ENCODE measurements around the gene MAMDC2.

The MAMDC2 gene

DNA sequence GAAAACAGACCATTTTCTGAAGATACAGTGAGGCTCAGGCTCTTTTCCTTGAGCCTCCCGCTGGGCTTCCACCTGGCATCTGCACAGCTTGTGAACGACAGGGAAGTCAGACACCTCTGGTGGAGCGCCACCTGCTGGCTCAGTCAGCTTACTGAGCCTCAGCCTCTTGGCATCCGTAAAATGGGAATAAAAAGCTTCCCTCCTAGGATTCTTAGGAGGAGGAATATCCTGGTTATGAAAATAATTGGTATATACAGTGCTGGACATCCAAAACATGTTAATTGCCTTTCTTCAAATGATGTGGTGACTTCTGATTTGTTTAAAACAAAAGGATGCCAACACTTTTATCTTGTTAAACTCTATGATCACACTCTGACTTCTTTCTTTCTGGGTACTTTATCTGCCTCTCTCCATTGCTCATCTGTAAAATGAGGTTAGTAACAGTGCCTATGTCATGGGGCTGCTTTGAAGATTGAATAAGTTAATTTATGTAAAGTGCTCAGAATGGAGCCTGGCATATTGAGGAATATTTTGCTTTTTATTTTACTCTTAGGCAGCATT lies 67.5 kb downstream of the MAMDC2 start:
- peak; percentile 33 to 36 for DNase-seq

DNA sequence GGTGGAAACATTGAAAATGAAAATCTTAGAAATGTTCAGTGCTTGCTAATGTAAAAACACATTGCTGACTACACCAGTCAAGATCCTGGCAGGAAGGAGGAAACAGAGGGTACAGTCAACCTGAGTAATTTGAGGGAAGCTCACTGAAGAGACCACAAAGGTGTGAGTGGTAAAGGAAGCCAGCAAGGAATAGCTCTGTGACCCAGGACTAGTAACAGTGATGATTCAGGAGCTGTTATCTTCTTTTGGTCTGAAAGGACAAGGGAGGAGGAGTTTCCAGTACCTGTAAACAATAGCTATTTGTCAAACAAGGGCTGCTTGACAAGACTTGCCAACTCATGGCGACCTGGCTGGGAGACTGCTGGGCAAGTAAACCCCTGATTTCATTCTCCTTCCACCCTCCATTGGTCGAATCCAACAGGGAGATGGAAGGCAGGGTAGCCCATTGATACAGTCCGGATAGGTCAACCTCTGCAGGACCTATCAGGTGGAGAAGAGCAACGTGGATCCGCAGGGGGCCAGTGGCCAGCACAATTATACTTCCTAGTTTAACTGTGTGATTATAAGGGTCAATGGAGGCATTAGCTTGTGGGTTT lies 68.1 kb downstream of the MAMDC2 start:
- no peak for DNase-seq

DNA sequence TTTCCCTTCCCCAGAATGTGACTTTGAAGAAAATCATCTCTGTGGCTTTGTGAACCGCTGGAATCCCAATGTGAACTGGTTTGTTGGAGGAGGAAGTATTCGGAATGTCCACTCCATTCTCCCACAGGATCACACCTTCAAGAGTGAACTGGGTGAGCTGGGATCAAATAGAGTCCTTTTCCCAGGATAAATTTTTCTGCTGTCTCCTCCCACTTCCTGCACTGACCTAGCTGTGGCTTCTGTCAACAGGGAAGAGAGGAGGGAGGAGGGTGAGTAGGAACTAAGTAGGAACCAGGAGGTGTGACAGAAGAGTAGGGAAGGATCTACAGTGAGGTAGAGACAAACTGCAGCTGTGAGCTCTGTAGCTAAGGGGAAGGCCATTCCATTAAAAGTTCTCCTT lies 69.3 kb downstream of the MAMDC2 start:
- DNase-seq: no peak

DNA sequence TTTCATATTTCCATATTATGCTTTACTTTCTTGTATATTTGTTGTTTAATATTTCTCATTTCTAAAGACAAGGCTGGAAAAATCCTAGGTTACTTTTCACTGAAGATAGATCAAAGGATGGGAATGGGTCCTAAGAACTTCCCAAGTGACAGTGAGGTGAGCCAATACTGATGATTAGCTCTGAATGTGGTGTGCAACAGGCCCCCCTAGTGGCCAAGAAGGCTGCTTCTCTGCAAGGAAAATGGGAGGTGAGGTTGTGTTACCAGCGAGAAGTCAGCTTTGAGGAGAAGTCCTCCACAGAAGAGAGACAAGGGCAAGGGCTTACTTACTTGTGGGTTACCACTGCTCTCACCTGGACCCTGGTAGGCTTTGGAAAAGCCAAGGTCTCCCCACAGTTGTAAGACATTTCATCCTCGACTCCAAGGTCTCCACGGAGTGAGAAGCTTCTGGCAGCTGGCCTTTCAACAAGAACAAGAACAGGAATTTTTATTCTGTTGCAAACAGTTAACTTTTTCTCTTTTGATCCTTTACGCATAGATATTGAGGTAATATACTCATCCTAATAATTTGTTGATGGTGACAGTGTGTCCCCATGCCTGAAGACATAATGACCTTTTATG lies 69.9 kb downstream of the MAMDC2 start:
- peak; percentile 3 to 19 for DNase-seq

DNA sequence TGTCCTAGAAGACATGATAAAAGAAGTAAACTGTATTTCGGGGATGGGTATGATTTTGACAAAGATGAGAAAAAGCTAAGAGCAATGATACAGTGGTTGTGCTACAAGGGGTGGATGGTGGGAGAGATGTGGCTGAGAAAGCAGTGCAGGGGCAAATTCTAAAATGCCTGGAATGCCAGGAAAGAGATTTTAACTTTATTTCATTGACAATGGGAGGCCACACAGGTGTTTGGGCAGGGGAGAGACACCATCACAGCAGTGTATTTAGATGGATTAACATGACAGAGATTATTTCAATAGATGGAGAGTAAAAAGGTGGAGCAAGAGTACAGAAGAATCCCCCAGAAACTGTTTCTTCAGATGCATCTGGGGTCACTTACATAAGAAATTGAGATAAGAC lies 71.2 kb downstream of the MAMDC2 start:
- no peak for DNase-seq

DNA sequence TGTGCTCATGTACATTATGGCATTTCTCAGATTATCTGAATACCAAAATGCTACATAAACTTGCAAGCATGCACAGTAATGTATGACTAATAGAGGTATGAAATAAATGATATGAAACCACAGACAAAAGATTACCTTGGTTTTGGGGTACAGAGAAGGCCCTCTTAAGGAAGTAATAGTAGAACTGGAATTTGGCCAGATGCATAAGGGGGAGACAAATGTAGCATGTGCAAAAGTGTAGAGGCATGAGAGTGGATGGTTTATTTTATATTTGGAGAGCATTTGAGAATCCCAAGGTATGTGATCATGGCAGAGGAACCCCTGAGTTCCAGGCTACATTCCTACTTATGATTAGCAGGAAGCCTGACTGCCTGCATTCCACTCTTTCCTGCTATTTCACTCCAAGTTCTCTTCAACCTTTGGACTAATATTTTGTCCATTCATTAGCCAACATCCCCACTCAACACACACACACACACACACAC lies 74.2 kb downstream of the MAMDC2 start:
- DNase-seq: no peak

DNA sequence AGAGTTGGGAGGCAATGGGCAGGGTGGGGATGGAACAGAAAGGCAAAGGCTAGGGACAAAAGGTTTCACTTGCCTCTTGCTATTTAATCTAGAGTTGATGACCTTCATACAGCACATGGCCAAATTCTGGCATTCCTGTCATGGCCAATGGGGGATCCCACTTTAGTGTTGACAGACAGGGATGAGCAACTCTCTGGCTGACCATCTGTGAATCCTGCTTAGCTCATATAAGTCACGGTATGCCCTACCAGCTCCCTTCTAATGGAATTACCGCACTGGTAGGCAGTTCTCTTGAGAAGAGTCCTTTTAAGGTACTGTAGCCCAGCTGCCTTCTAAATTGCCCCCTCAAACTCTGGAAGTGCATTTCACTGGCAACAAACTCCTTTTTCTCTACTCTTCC lies 76.1 kb downstream of the MAMDC2 start:
- DNase-seq: no peak

DNA sequence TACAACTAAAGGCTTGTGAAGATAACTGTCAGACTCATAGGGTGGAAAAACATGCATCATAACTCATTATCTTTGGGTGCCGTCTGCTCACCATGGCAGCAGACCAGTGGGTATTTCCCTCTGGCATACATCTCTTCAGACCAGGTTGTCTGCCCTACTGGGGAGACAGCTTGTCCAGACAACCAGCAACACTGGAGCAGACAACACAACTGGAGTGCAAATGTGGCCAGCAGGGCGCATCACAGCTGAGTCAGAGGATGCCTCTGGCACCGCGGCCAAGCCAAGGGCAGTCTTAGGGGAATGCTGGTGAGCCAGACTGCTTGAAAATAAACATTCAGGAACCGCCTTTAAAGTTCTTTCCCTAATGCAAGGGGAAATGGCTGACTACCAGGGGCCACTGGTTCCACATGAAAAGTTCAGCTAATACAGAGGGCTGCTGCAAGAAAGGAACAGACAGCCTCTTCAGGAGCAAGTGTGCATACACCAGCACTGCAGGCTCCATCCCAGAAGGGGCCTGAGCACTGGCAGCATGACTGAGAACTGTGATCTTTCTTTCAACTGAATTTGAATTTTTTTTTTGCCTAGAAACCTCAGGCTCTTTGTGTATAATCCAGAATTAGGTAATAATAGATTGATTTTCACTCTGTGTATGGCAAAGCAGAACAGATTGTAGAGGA lies 77.3 kb downstream of the MAMDC2 start:
- no peak for DNase-seq

DNA sequence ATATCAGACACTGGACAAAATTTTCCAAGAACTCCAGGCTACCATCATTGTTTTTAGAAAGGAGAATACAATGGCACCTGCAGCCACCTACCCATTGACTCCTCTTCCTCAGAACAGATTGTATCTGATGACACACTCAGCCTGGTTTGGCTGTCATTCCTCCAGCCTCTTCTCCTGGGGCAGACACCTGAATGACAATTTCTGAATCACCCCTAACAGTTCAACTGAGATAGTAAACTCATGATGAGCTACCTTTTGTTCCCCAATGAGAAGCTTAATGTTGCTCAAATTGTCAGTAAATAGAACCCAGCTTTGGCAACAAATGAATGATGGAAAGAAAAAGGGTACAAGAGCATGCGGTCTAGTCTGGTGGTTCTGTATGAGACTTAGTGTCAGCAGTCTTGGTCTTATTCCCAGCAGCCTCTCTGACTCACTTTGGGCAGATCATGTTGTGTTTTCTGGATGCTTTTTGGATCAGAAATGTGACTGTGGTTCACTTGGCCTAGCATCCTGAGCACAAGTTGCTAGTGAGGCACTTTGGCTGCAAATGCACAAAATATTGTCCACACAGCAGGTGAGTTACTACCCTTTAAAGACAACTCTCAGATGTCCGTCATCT lies 78.3 kb downstream of the MAMDC2 start:
- no peak for DNase-seq

DNA sequence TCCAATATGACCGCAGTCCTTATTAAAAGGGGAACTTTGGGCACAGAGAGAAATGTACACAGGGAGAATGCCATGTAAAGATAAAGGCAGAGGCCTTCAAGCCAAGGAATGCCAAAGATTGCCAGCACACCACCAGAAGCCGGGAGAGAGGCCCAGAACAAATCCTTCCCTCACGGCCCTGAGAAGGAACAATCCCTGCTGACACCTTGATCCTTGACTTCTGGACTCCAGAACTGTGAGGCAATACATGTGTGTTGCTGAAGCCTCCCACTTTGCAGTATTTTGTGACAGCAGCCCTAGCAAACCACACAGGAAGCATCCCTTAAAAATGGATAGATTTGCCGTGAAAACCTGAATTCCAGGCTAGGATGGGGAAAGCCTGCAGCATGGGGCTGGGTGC lies 80.0 kb downstream of the MAMDC2 start:
- DNase-seq: no peak

DNA sequence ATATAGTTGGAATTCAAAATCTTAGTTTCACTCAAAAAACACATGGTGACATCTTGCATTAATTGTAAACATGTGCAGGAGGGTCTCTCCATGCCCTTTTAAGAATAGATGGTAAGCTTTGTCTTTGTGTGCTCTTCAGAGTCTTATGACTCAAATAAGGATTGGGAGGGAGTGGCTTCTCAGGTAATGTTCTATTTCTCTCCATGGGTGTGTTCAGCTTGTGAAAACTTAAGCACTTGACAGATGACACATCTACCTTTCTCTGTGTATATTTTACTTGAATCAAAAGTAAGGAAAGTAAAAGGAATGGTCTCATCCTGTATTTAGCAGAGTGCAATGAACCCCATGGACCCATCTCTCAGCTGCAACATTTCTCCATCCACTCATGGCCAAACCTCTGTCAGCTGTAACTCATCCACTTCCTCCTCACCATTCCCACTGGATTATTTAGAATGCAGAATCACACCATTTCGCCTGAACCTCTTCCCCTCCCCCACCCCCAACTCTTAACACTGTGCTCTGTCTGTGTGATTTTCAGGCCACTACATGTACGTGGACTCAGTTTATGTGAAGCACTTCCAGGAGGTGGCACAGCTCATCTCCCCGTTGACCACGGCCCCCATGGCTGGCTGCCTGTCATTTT lies 82.1 kb downstream of the MAMDC2 start:
- no peak for DNase-seq

DNA sequence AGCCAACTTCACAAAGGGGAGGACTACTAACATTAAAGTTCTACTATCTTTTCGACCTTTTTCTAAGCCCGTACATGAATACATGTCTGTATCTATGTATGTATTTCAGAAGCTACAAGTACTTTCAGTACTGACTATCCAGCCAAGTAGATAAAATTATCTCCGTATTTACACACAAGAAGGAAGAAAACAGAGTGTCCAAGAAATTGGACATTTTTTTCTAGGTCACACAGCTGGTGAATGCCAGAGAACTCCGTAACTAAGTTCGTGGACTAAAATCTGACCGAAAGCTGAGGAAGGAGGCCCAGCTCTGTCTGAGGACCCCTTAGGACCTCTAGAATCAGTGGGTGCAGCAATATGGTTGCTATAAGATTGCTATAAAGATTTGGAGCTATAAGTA lies 83.4 kb downstream of the MAMDC2 start:
- no peak for DNase-seq

DNA sequence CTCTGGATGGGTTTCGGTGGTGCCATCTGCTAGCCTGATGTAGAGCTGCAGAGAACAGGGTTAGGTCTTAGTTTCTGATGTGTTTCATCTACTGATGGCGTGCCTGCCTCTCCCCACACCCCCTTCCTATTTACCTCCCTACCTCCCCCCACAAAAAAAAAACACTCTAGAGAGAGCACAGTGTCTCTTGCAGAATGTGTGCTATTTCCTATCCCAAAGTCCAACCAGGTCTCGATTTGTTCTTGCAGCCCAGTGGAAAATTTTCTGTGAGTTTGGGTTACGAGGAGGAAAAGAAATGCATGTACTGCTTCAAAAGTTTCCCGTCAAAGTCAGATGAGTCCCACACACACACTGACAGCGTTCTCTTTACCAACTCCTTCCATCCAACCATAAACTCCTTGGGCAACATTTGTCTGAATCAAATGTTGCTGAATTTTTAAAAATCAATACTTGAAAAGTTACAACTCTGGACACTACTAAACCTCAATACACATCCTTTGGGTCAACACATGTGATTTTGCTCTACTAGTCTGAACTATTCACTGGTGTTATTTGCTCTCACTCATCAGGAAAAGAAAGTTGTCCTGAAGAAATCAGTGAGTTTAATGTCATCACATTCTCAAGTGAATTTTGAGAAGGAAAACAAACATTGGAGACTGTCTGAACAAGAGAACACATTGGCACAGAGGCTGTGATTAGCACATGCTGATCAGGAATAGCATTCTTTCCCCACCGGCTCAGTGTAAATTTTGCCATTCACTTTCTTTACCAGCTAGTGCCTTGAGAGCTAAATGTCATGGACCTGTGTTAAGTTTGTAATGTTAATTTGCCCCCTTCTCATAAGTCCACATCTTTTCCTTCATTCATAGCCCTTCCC lies 84.1 kb downstream of the MAMDC2 start:
- DNase-seq: no peak

DNA sequence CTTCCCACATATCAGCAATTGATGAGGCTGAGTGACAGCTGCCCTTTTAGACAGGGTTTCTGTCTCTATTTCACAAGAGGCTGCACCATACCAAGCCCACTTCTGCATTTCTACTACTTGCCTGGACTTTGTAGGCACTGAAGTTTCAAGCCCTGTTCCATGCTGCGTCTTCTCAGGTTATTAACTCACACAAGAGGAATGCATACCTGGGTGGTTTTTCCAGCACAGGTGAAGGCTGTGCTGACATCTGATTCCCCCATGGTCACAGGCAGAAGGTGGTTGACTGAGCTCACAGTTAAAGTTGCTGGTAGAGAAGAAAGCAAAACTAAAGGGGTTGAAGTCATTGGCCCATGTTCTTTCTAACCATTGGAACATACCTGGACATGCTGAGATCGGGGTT lies 86.6 kb downstream of the MAMDC2 start:
- no peak for DNase-seq

DNA sequence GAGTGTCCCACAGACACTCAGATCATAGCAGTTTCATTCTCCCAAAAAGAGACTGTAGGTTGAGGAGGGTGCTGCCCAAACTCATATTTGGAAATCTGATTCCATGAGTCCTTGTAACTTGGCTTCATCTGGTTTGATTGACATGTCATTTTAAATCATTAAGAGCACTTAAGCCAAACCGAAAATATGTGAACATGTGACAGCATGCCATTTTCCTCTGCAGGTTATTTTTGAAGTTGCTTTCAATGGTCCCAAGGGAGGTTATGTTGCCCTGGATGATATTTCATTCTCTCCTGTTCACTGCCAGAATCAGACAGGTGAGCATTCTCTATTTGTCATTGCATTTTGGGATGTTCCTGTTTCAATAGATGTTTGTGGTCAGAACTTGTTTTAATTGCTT lies 87.6 kb downstream of the MAMDC2 start:
- no peak for DNase-seq

DNA sequence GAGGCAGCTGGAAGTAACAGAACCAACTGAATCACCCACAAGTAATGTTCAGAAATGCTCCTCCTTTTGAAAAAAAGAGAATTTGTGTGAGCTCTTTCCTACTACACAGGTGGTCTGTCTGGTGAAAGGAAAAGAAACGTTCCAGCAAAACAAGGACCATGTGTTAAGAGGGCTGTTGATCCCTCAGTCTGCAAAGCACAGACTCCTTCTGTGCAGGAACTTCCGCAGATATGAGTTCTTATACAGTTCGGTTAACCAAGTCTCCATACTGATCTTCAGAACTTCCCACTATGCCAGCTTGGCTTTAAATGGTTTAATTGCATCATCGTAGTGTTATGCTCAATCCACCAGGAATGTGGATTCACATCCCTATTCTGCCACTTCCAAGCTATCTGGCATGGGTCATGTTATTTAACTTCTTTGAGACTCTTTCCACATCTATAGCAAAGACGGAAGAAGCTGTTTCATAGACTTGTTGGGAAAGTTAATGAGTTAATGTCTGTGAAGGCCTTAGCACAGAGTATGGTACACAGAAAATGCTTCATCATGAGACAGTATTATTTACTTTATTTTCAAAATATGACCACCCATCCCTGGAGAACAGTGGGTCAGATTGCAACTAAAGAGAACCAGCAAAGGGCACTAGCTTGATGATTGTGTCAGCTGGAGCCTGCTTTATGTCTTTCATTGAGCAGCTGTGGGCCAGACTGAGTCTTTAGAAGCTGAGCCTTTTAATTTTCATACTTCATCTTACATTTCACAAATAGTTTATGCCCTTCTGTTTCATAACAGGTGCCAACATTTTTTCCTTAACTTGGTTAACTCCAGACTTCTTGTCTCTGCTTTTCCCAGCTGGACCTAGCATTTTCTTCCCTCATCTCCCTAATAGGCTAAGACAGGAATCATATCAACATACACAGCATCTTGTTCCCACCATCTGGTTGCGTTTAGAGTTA lies 89.9 kb downstream of the MAMDC2 start:
- DNase-seq: no peak

DNA sequence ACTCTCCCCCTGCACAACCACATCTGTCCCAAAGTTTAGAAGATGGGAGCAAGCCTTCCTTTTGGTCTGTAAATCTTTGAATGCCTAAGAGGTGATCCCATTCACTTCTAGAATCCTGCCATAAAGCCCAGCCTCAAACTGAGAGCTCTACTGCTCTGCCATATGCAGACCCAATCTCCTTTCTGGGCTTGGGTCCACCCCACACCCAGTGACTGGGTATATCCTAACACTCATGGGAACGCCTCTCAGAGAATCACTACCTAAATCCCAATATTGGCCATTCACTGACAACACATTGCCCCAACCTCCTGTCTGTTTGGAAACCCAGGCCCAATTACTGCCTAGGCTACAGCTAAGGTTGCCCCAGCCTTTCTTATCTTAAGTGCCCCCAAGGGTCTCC lies 90.7 kb downstream of the MAMDC2 start:
- DNase-seq: no peak

DNA sequence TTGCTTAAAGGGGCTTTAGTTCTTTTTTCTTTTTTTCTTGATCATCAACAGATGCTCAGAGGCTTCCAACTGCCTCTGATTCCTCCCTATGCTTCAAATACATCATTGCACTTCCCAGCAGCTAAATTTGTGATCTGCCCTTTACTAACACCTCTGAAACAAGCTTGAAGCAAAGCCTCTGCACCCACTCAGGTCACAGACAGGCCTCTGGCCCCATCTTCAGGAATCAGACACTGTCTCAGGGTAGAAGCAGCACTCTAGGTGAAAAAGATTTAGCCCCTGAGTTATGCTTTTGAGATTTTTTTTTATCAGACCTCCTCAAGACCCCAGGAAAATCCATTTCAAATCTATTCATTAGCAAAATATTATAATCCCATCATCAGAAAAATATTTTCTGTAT lies 91.5 kb downstream of the MAMDC2 start:
- no peak for DNase-seq

DNA sequence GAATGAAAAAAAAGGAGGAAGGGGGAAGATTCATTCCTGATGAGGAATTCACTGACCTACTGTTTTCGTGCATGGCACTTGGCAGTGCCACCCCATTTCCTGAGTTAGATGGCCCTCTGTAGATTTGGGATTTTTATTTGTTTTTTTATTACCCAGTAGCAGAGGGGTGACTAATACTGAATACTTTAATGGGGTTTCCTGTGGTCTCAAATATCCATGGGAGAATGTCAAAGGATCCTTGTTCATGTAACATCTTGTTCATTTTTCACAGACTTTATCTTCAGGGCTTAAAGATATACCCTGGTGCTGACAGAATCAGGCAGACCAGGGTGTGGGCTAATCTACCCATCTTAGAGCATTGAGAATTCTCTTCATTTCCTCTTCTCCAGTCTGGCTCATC lies 93.0 kb downstream of the MAMDC2 start:
- no peak for DNase-seq

DNA sequence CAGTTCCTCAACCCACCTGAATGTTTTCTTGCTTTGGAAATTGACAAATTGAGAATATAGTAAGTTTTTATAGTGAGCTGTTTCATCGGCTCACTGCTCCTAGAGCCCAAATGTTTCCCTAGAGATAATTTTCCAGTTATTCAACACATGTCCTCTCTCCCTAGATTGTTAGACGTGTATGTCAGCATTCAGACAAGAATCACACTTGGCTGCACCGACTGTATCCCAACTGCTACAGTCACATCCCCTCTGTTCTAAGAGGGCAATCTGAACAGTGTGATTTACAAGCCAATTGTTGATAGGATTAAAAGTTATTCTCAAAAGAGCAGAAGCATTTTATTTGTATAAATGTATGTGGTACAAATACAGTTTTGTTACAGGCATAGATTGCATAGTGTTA lies 93.9 kb downstream of the MAMDC2 start:
- DNase-seq: no peak

DNA sequence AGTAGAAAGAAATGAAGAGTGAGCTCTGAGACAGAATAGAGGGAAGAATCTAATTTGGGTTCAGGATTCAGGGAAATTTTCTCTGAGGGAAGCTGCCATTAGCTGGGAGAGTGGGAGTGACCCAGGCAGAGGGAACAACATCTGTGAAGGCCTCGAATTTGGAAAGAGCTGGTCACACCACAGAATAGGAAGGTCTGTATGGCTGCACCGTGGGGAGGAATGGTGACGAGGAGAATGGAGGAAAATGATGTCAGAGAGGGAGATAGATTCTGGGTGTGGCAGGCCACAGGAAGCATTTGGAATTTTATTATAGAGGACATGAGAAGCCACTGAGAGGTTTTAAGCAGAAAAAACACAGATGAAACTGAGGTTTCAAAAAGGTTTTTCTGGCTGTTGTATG lies 98.5 kb downstream of the MAMDC2 start:
- DNase-seq: no peak

Data from CD4-positive, alpha-beta T cell treated with Interferon alpha-2 for 1 hour (primary cell).